Measurements from ENCODE around the gene EZR.
"Not testable (repeated sequence)": the region's sequence is repeated elsewhere in the genome, so short reads cannot be mapped to it uniquely, and the experiment has no call there.

The EZR gene

GRCh38 chr6:158796353-158796752 lies 22.8 kb downstream of the EZR start:
- WGBS (ENCODE audit: insufficient coverage, insufficient read length): no CpG with 5 or more reads among the region's 3 CpGs
- Histone ChIP-seq H3K27me3 (ENCODE audit: control insufficient read depth, insufficient read depth, low read length) (no peaks in the 10 kb centered on the region), H3K9me3 (ENCODE audit: control insufficient read depth, insufficient read depth, low read length) (no peaks in the 10 kb centered on the region), H3K27ac (ENCODE audit: low read length) (no peak overlapping the region), H3K36me3 (ENCODE audit: control insufficient read depth, insufficient read depth, low read length) (no peaks in the 10 kb centered on the region; the same call in 1 of the 2 replicates), H3K4me1 (ENCODE audit: control insufficient read depth, insufficient read depth, low read length) (peaks cover 5% of the 10 kb centered on the region), H3K4me3 (ENCODE audit: low read length) (no peak overlapping the region)
- no peak for DNase-seq (ENCODE audit: low read depth, low spot score)

- no peak overlapping the region for H3K27ac ChIP-seq (ENCODE audit: low read length)
- H3K9me3 ChIP-seq (ENCODE audit: control insufficient read depth, insufficient read depth, low read length): no peaks in the 10 kb centered on the region
- DNase-seq (ENCODE audit: low read depth, low spot score): no peak
- no CpG with 5 or more reads among the region's 5 CpGs for WGBS (ENCODE audit: insufficient coverage, insufficient read length)
- H3K36me3 ChIP-seq (ENCODE audit: control insufficient read depth, insufficient read depth, low read length): no peaks in the 10 kb centered on the region; the same call in 1 of the 2 replicates
- no peak overlapping the region for H3K4me3 ChIP-seq (ENCODE audit: low read length)
- H3K27me3 ChIP-seq (ENCODE audit: control insufficient read depth, insufficient read depth, low read length): no peaks in the 10 kb centered on the region
- H3K4me1 ChIP-seq (ENCODE audit: control insufficient read depth, insufficient read depth, low read length): peaks cover 5% of the 10 kb centered on the region
Observed at GRCh38 chr6:158795516-158795915, 23.7 kb downstream of the EZR start.

- Histone ChIP-seq H3K27me3 (ENCODE audit: control insufficient read depth, insufficient read depth, low read length) (no peaks in the 10 kb centered on the region), H3K27ac (ENCODE audit: low read length) (no peak overlapping the region), H3K4me3 (ENCODE audit: low read length) (no peak overlapping the region), H3K4me1 (ENCODE audit: control insufficient read depth, insufficient read depth, low read length) (peaks cover 2% of the 10 kb centered on the region), H3K36me3 (ENCODE audit: control insufficient read depth, insufficient read depth, low read length) (peaks cover 3% of the 10 kb centered on the region; the same call in 1 of the 2 replicates), H3K9me3 (ENCODE audit: control insufficient read depth, insufficient read depth, low read length) (no peaks in the 10 kb centered on the region)
- DNase-seq (ENCODE audit: low read depth, low spot score): no peak
- WGBS (ENCODE audit: insufficient coverage, insufficient read length): no CpG with 5 or more reads among the region's 1 CpG
Observed at GRCh38 chr6:158793432-158793831, 25.7 kb downstream of the EZR start.

GRCh38 chr6:158792505-158792904 lies 26.7 kb downstream of the EZR start:
- not testable (repeated sequence) for H3K36me3 ChIP-seq (ENCODE audit: control insufficient read depth, insufficient read depth, low read length); H3K4me1 ChIP-seq (ENCODE audit: control insufficient read depth, insufficient read depth, low read length); H3K27ac ChIP-seq (ENCODE audit: low read length); H3K27me3 ChIP-seq (ENCODE audit: control insufficient read depth, insufficient read depth, low read length); DNase-seq (ENCODE audit: low read depth, low spot score); H3K4me3 ChIP-seq (ENCODE audit: low read length); H3K9me3 ChIP-seq (ENCODE audit: control insufficient read depth, insufficient read depth, low read length)
- no CpG with 5 or more reads among the region's 10 CpGs for WGBS (ENCODE audit: insufficient coverage, insufficient read length)

DNA sequence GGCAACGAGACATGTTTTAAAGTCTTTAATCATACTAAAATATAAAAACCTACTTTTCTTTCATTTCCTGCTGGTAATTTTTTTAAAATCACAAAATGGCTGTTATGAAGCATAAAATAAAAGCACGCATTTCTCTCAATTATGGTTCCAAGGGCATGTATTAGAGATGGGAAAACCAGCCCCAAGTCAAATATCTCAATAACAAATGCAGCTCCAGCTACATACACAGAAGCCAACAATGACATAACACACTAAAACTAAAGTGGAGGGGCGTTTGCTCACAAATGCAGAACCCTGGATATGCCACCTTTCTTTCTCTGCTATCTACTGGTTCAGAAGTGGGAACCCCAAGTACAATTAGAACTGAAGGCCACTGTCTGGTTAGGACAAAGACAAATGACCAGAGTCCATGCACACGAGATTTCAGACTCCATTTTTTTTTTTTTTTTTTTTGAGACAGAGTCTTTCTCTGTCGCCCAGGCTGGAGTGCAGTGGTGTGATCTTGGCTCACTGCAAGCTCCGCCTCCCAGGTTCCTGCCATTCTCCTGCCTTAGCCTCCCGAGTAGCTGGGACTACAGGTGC lies 27.8 kb downstream of the EZR start:
- H3K27ac ChIP-seq (ENCODE audit: low read length): no peak overlapping the region
- peaks cover 12% of the 10 kb centered on the region; the same call in 1 of the 2 replicates for H3K36me3 ChIP-seq (ENCODE audit: control insufficient read depth, insufficient read depth, low read length)
- no peaks in the 10 kb centered on the region for H3K27me3 ChIP-seq (ENCODE audit: control insufficient read depth, insufficient read depth, low read length)
- no peak overlapping the region for H3K4me3 ChIP-seq (ENCODE audit: low read length)
- WGBS (ENCODE audit: insufficient coverage, insufficient read length): no CpG with 5 or more reads among the region's 7 CpGs
- no peak for DNase-seq (ENCODE audit: low read depth, low spot score)
- no peaks in the 10 kb centered on the region for H3K9me3 ChIP-seq (ENCODE audit: control insufficient read depth, insufficient read depth, low read length)
- H3K4me1 ChIP-seq (ENCODE audit: control insufficient read depth, insufficient read depth, low read length): peaks cover 1% of the 10 kb centered on the region; the same call in 1 of the 2 replicates

- H3K9me3 ChIP-seq (ENCODE audit: control insufficient read depth, insufficient read depth, low read length): no peaks in the 10 kb centered on the region
- WGBS (ENCODE audit: insufficient coverage, insufficient read length): no CpG with 5 or more reads among the region's 11 CpGs
- H3K4me1 ChIP-seq (ENCODE audit: control insufficient read depth, insufficient read depth, low read length): peaks cover 1% of the 10 kb centered on the region; the same call in 1 of the 2 replicates
- no peaks in the 10 kb centered on the region for H3K27me3 ChIP-seq (ENCODE audit: control insufficient read depth, insufficient read depth, low read length)
- DNase-seq (ENCODE audit: low read depth, low spot score): no peak
- no peak overlapping the region for H3K4me3 ChIP-seq (ENCODE audit: low read length)
- peaks cover 23% of the 10 kb centered on the region for H3K36me3 ChIP-seq (ENCODE audit: control insufficient read depth, insufficient read depth, low read length)
- no peak overlapping the region for H3K27ac ChIP-seq (ENCODE audit: low read length)
Observed at GRCh38 chr6:158789115-158789917, 29.9 kb downstream of the EZR start.

GRCh38 chr6:158787395-158787794 lies 31.8 kb downstream of the EZR start:
- Histone ChIP-seq H3K27me3 (ENCODE audit: control insufficient read depth, insufficient read depth, low read length) (no peaks in the 10 kb centered on the region), H3K4me1 (ENCODE audit: control insufficient read depth, insufficient read depth, low read length) (no peaks in the 10 kb centered on the region), H3K27ac (ENCODE audit: low read length) (no peak overlapping the region), H3K36me3 (ENCODE audit: control insufficient read depth, insufficient read depth, low read length) (peaks cover 36% of the 10 kb centered on the region), H3K4me3 (ENCODE audit: low read length) (no peak overlapping the region), H3K9me3 (ENCODE audit: control insufficient read depth, insufficient read depth, low read length) (no peaks in the 10 kb centered on the region)
- DNase-seq (ENCODE audit: low read depth, low spot score): no peak
- no CpG with 5 or more reads among the region's 6 CpGs for WGBS (ENCODE audit: insufficient coverage, insufficient read length)

DNA sequence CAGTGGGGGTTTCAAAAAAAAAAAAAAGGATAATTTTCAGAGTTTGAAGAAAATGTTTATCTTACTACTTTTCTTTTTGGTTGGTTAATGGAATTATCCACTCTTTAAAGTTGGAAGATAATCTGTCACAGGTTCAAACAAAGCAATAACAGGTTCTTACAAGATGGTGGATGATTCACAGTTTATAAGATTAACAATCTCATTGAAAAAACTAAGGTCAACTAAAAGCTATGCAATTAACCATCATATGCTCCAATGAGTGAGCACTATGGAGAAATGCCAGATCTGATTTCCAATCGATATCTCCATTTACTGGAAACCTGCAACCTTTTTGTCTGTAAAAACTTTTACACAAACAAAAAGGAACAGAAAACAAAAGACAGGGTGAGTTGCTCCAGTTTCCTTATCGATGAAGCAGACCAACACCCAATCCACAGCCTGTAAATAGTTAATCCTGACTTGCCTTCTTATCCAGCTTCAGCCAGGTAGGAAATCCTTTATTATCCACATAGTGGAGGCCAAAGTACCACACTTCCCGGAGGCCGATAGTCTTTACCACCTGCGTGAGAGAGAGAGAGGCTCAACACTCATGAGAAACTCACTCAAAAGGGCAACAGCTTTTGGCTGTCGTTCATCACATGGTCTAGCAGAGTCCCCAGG lies 32.4 kb downstream of the EZR start:
- WGBS (ENCODE audit: insufficient coverage, insufficient read length): no CpG with 5 or more reads among the region's 6 CpGs
- H3K27ac ChIP-seq (ENCODE audit: low read length): no peak overlapping the region
- peaks cover 43% of the 10 kb centered on the region for H3K36me3 ChIP-seq (ENCODE audit: control insufficient read depth, insufficient read depth, low read length)
- no peaks in the 10 kb centered on the region for H3K27me3 ChIP-seq (ENCODE audit: control insufficient read depth, insufficient read depth, low read length)
- no peaks in the 10 kb centered on the region for H3K4me1 ChIP-seq (ENCODE audit: control insufficient read depth, insufficient read depth, low read length)
- DNase-seq (ENCODE audit: low read depth, low spot score): no peak
- H3K9me3 ChIP-seq (ENCODE audit: control insufficient read depth, insufficient read depth, low read length): no peaks in the 10 kb centered on the region
- H3K4me3 ChIP-seq (ENCODE audit: low read length): no peak overlapping the region

DNA sequence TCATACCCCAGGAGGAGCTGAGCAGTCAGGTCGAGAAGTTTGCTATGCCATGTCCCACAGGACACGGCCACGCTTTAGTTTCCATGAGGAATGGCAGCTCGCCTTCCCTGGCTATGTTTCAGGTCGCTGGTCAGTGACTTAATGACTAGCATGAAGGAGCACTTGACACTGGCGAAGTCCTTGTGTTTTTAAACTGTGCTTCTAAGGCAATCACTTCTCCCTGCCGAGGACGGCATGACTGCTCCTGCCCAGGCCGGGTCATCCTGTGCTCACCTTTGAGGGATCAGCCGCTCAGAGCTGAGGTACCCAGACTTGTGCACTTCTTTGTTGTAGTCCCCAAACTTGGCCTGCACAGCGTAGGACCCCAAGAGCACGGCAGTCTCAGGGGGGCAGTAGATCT lies 34.1 kb downstream of the EZR start:
- no peak for DNase-seq (ENCODE audit: low read depth, low spot score)
- Histone ChIP-seq H3K27ac (ENCODE audit: low read length) (no peak overlapping the region), H3K4me1 (ENCODE audit: control insufficient read depth, insufficient read depth, low read length) (no peaks in the 10 kb centered on the region), H3K36me3 (ENCODE audit: control insufficient read depth, insufficient read depth, low read length) (peaks cover 47% of the 10 kb centered on the region), H3K4me3 (ENCODE audit: low read length) (no peak overlapping the region), H3K27me3 (ENCODE audit: control insufficient read depth, insufficient read depth, low read length) (no peaks in the 10 kb centered on the region), H3K9me3 (ENCODE audit: control insufficient read depth, insufficient read depth, low read length) (no peaks in the 10 kb centered on the region)
- no CpG with 5 or more reads among the region's 12 CpGs for WGBS (ENCODE audit: insufficient coverage, insufficient read length)

DNA sequence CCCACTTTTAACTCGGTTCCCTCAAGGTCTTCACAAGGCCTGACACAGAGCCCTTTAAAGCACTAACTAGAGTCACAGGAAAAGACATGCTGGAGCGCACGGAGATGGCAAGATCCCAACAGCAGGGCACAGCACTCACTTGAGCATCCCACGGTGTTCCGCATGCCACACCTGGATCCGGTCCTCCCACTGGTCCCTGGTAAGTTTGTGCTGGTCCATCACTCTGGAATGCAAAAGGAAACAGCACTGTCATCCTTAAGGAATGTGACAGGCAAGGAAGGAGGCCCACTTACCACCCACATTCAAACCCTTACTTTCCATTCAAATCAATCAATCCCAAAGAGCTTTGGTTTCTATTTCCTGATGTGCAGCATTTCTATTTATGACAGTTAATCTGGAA lies 34.7 kb downstream of the EZR start:
- Histone ChIP-seq H3K9me3 (ENCODE audit: control insufficient read depth, insufficient read depth, low read length) (no peaks in the 10 kb centered on the region), H3K27ac (ENCODE audit: low read length) (no peak overlapping the region), H3K27me3 (ENCODE audit: control insufficient read depth, insufficient read depth, low read length) (no peaks in the 10 kb centered on the region), H3K4me1 (ENCODE audit: control insufficient read depth, insufficient read depth, low read length) (no peaks in the 10 kb centered on the region), H3K4me3 (ENCODE audit: low read length) (no peak overlapping the region), H3K36me3 (ENCODE audit: control insufficient read depth, insufficient read depth, low read length) (peaks cover 47% of the 10 kb centered on the region)
- no peak for DNase-seq (ENCODE audit: low read depth, low spot score)
- no CpG with 5 or more reads among the region's 6 CpGs for WGBS (ENCODE audit: insufficient coverage, insufficient read length)
